Mammary epithelial cell (primary cell): ENCODE data around the gene YTHDC2.

Source experiments
- CTCF ChIP-seq, 2 donors: IDR thresholded peaks in 1 of 2; conservative IDR thresholded peaks in 1 of 2; 2 replicates each; pipeline ENCODE4 v1.5.1; 2011 to 2012; ENCODE audit warnings: inconsistent platforms in 2 of 2, low read length in 2 of 2, mild to moderate bottlenecking in 2 of 2, control low read depth in 1 of 2, low read depth in 1 of 2; ENCODE audit not compliant: insufficient read depth in 1 of 2; ENCODE audit errors: extremely low read depth in 1 of 2
- EZH2 ChIP-seq: IDR thresholded peaks from 2 replicates; pipeline ENCODE4 v1.6.1; 2012; ENCODE audit warnings: low read length, inconsistent platforms, borderline replicate concordance

- no peak for TF ChIP-seq CTCF (conservative IDR thresholded peaks at IDR 0.05 in 1 of 2, IDR thresholded peaks at IDR 0.05 in 1 of 2; ENCODE audit: extremely low read depth in 1 of 2, insufficient read depth in 1 of 2, low read depth in 1 of 2, low read length in 2 of 2)
- no peak for TF ChIP-seq EZH2
Measured at GRCh38 chr5:113508756-113509155, 4.7 kb upstream of the YTHDC2 start.
